Endothelial cell of umbilical vein (primary cell): Measurements from ENCODE around the gene PAX8.

Experiments
- EZH2 ChIP-seq: IDR thresholded peaks from 2 replicates; pipeline ENCODE4 v1.6.1; 2012; ENCODE audit warnings: borderline replicate concordance, low read depth, mild to moderate bottlenecking, moderate library complexity, low read length, inconsistent platforms; ENCODE audit not compliant: severe bottlenecking
- FOS ChIP-seq: IDR thresholded peaks from 2 replicates; pipeline ENCODE4 v1.6.1; 2011; ENCODE audit warnings: mild to moderate bottlenecking, low read length, moderate library complexity, borderline replicate concordance; ENCODE audit not compliant: insufficient read depth
- JUN ChIP-seq: IDR thresholded peaks from 2 replicates; pipeline ENCODE4 v1.6.1; 2011; ENCODE audit warnings: borderline replicate concordance, low read depth; ENCODE audit not compliant: insufficient read length, insufficient read depth
- MAX ChIP-seq: IDR thresholded peaks from 2 replicates; pipeline ENCODE4 v1.6.1; 2011; ENCODE audit not compliant: insufficient read depth, insufficient read length
- POLR2A ChIP-seq: IDR thresholded peaks from 2 replicates; pipeline ENCODE4 v1.6.1; 2012; ENCODE audit warnings: low read depth, mild to moderate bottlenecking, control low read depth, low read length
- TF ChIP-seq, protein P1 (sequence below), 2 donors: IDR thresholded peaks; 1 replicate in 1 of 2; 2 replicates in 1 of 2; pipeline ENCODE4 v1.5.1; 2011; ENCODE audit warnings: low read length in 2 of 2, mild to moderate bottlenecking in 2 of 2, moderate library complexity in 2 of 2, control low read depth in 1 of 2, inconsistent platforms in 1 of 2, low read depth in 1 of 2; ENCODE audit not compliant: insufficient read depth in 1 of 2; ENCODE audit errors: extremely low read depth in 1 of 2

DNA sequence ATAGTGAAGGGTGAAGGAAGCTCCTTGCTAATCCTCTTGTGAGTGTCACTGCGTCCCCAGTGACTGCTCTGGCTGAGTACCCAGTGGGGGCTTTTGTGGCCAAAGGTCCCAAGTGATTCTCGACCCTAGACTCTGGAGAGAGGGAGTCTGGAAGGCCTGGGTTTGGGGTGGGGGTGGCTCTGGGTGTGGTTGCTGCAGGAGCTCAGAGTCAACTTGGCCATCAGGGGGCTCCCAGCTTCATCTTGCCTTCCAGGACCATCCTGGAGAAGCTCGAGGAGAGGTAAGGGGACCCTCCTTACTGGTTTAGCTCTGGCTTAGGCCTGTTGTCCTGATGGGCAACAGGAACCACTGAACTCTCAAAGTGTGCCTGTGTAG, 104.4 kb downstream of the PAX8 start:
- TF ChIP-seq, protein P1, sequence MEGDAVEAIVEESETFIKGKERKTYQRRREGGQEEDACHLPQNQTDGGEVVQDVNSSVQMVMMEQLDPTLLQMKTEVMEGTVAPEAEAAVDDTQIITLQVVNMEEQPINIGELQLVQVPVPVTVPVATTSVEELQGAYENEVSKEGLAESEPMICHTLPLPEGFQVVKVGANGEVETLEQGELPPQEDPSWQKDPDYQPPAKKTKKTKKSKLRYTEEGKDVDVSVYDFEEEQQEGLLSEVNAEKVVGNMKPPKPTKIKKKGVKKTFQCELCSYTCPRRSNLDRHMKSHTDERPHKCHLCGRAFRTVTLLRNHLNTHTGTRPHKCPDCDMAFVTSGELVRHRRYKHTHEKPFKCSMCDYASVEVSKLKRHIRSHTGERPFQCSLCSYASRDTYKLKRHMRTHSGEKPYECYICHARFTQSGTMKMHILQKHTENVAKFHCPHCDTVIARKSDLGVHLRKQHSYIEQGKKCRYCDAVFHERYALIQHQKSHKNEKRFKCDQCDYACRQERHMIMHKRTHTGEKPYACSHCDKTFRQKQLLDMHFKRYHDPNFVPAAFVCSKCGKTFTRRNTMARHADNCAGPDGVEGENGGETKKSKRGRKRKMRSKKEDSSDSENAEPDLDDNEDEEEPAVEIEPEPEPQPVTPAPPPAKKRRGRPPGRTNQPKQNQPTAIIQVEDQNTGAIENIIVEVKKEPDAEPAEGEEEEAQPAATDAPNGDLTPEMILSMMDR (IDR thresholded peaks at IDR 0.05; ENCODE audit: extremely low read depth in 1 of 2, insufficient read depth in 1 of 2, low read depth in 1 of 2, low read length in 2 of 2), result no peak
- TF ChIP-seq FOS, result no peak
- TF ChIP-seq EZH2, result no peak
- TF ChIP-seq POLR2A, result no peak
- no peak for TF ChIP-seq JUN
- TF ChIP-seq MAX, result no peak
